GM23338 (cell line): ENCODE measurements around the gene SEC16A. TPM values are rescaled to one million over a fixed set of nuclear protein-coding genes. Genes with fewer than 3 reads are reported as not detected.

Experiments used
- CREB1 ChIP-seq: fragments of 250-450 bp; sonication (Bioruptor Pico); IDR thresholded peaks from 2 replicates; pipeline ENCODE4 v1.5.0; 2020; ENCODE audit warnings: low read depth, mild to moderate bottlenecking, moderate library complexity
- EZH2phosphoT487 ChIP-seq: fragments of 200-600 bp; sonication (generic); IDR thresholded peaks from one replicate; pipeline ENCODE4 v1.8.1; 2018; ENCODE audit warnings: antibody characterized with exemption; ENCODE audit not compliant: unreplicated experiment
- JUNB ChIP-seq: IDR thresholded peaks from one replicate; pipeline ENCODE4 v1.6.1; 2016; ENCODE audit warnings: antibody characterized with exemption; ENCODE audit not compliant: unreplicated experiment
- REST ChIP-seq: IDR thresholded peaks from one replicate; pipeline ENCODE4 v1.6.1; 2018; ENCODE audit warnings: antibody characterized with exemption; ENCODE audit not compliant: unreplicated experiment
- ZNF462 ChIP-seq: fragments of 250-450 bp; sonication (Bioruptor Pico); IDR thresholded peaks from 2 replicates; pipeline ENCODE4 v1.5.0; 2020; ENCODE audit warnings: mild to moderate bottlenecking, moderate library complexity
- polyA plus RNA-seq: library from polyadenylated mRNA; unstranded; fragments of >200 nt; fragmentation: Nextera tagmentation; extraction: Ambion mirVana; gene quantifications from 2 replicates; pipeline ENCODE4 v1.2.1, GENCODE V29; 2016
- total RNA-seq: library from RNA; depleted of rRNA; stranded (reverse); fragments of >200 nt; shearing (Covaris generic); gene quantifications from 2 replicates; pipeline ENCODE4 v1.2.3, GENCODE V29; 2014

The SEC16A gene
- total and polyA plus RNA-seq, 2 experiments from 2014 or later, result 34.0 to 59.2 TPM

DNA sequence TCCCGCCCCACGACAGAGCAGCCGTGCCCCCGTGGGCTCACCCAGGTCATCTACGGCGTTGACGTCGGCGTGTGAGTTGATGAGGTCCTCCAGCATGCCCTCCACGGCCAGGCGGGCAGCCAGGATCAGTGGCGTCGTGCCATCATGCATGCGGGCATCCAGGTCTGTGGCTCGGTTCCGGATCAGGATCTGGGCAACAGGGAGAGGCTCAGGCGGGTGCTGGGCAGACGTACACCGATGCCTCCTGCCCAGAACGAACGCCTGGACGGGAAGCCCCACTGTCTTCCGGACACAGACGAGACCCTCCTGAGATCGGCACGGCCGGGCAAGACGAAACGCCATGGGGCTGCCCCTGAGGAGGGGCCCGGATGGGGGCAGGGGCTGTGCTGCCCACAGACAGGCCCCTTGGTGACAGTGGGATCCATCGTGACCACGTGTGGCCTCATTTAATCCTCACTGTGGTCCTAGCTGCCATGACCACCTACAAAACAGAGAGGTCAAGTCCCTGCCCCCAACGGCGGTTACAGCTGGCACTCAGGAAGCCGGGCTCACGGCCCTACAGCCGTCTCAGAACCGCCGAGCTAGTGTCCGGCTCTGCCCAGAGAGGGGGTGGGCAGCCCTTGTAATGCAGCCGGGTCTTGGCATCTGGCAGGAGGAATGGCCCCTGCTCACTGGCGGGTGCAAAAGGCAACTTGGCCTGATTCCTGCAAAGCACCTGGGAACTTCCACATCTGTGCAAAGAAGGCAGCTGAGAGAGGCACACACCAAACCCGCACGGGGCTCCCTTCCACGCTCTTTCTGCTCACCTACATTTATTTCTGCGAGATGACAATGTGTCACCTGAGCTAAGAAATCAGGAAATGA is 16.5 kb upstream of the SEC16A start (continued):
- TF ChIP-seq ZNF462 (CRISPR knock-in tag) (no peak), EZH2phosphoT487 (no peak), REST (no peak), CREB1 (CRISPR knock-in tag) (no peak), JUNB (no peak)
